HepG2 (cell line): ENCODE measurements around the gene ERC1. TPM values are rescaled to one million over a fixed set of nuclear protein-coding genes. Genes with fewer than 3 reads are reported as not detected.

Experiments used
- ATAC-seq: fragments of 200-7000 bp; cut with Tn5 transposase; 3 replicates; pipeline ENCODE4 v1.9.1; 2020; ENCODE audit warnings: mild to moderate bottlenecking, moderate library complexity
- BruUV-seq: library from RNA; stranded (reverse); fragments of 400-500 nt; replicated peaks from 2 replicates; lab custom pipeline; 2021; lab: Mats Ljungman, UMichigan
- CTCF ChIA-PET: fragments of 300-600 bp; formaldehyde crosslinking; extraction: SDS; loops from one replicate; lab custom pipeline; 2021; ENCODE audit warnings: low total read pairs, inconsistent platforms, low intra/inter-chr PET ratio; lab: Yijun Ruan, JAX
- POLR2A ChIA-PET: fragments of 350-600 bp; sonication (Branson Sonifier 250); formaldehyde crosslinking; loops from one replicate; lab custom pipeline; 2020; ENCODE audit warnings: antibody characterized with exemption, inconsistent platforms; lab: Yijun Ruan, JAX
- DNase-seq: peaks from one replicate; pipeline ENCODE4 v3.0.0-alpha.2; 2015; ENCODE audit warnings: low spot score
- FAIRE-seq: peaks from 3 replicates; lab custom pipeline; 2011; peaks lifted over from hg19 to GRCh38; lab: Jason Lieb, UNC
- H2AFZ ChIP-seq: one replicate; pipeline ENCODE4 v1.6.1; 2011; ENCODE audit warnings: low read length, inconsistent platforms
- H3K27ac ChIP-seq: fragments of 300-600 bp; 3 replicates; pipeline ENCODE4 v1.8.0; 2011; ENCODE audit warnings: mixed run types, mild to moderate bottlenecking, mixed read lengths, low read length, inconsistent platforms; ENCODE audit not compliant: insufficient read depth; ENCODE audit errors: extremely low read length
- H3K27me3 ChIP-seq, 2 experiments: fragments of 200-600 bp in 1 of 2; 2 replicates in 1 of 2; 3 replicates in 1 of 2; pipeline versions ENCODE4 v1.6.0 to v1.8.0; 2011; ENCODE audit warnings: low read length in 2 of 2, mild to moderate bottlenecking in 2 of 2, moderate library complexity in 2 of 2, inconsistent platforms in 1 of 2; ENCODE audit not compliant: insufficient read depth in 2 of 2, control insufficient read depth in 1 of 2
- H3K36me3 ChIP-seq, 2 experiments: fragments of 200-600 bp in 1 of 2; replicated peaks in 1 of 2; 2 replicates in 1 of 2; 3 replicates in 1 of 2; pipeline versions ENCODE4 v1.5.1 to v1.8.0; 2011; ENCODE audit warnings: low read length in 2 of 2, inconsistent platforms in 1 of 2; ENCODE audit not compliant: insufficient read depth in 2 of 2, control insufficient read depth in 1 of 2
- H3K4me1 ChIP-seq: 2 replicates; pipeline ENCODE4 v1.5.1; 2012; ENCODE audit warnings: low read length, inconsistent platforms; ENCODE audit not compliant: insufficient read depth
- H3K4me2 ChIP-seq: 2 replicates; pipeline ENCODE4 v1.6.0; 2011; ENCODE audit warnings: low read depth, low read length, inconsistent platforms
- H3K4me3 ChIP-seq, 3 experiments: fragments of 200-600 bp in 1 of 3; sonication (generic), shearing (Covaris generic) in 1 of 3; replicated peaks in 1 of 3; 2 replicates each; pipeline ENCODE4 v1.5.1; 2011 to 2016; ENCODE audit warnings: low read length in 3 of 3, inconsistent platforms in 2 of 3, low read depth in 2 of 3, mild to moderate bottlenecking in 2 of 3, control low read depth in 1 of 3, mixed read lengths in 1 of 3; ENCODE audit not compliant: insufficient read depth in 1 of 3
- H3K79me2 ChIP-seq: one replicate; pipeline ENCODE4 v1.6.1; 2011; ENCODE audit warnings: low read length, inconsistent platforms; ENCODE audit not compliant: insufficient read depth
- H3K9ac ChIP-seq: 2 replicates; pipeline ENCODE4 v1.6.0; 2011; ENCODE audit warnings: mild to moderate bottlenecking, low read depth, low read length, inconsistent platforms; ENCODE audit not compliant: insufficient read depth
- H3K9me3 ChIP-seq: 2 replicates; pipeline ENCODE4 v1.5.1; 2012; ENCODE audit warnings: mild to moderate bottlenecking, low read length
- H4K20me1 ChIP-seq: 2 replicates; pipeline ENCODE4 v1.6.0; 2011; ENCODE audit warnings: inconsistent platforms, mild to moderate bottlenecking, low read length, moderate library complexity; ENCODE audit not compliant: insufficient read depth
- HOMEZ ChIP-seq: IDR thresholded peaks from 2 replicates; pipeline ENCODE4 v1.6.1; 2016; ENCODE audit warnings: low read depth
- WGBS: methylation state at CpG from one replicate; pipeline ENCODE4 v1.1.6; 2017; ENCODE audit warnings: low lambda C conversion rate; 5-methylcytosine and 5-hydroxymethylcytosine counted together
- in situ Hi-C: cut with HindIII; loops from 2 replicates; pipeline ENCODE4 v1.10.0; 2017; ENCODE audit warnings: low pct_unique_long_range_greater_than_20kb; ENCODE audit not compliant: extremely low pct_ligation_motif_present
- intact Hi-C: fragments of 100-400 bp; cut with micrococcal nuclease; formaldehyde crosslinking; loops from one replicate; pipeline ENCODE4 v1.10.0; 2022; ENCODE audit not compliant: unreplicated experiment
- polyA plus RNA-seq, 8 experiments: library from polyadenylated mRNA; depleted of rRNA in 3 of 8; stranded (reverse) in 7 of 8; unstranded in 1 of 8; fragments of >200 nt; fragmentation: Illumina TruSeq in 4 of 8; extraction: Trizol in 4 of 8; gene quantifications; 2 replicates each; pipeline versions ENCODE4 v1.2.1 to v1.2.3, GENCODE V29; 2011 to 2016; ENCODE audit warnings: low read depth in 4 of 8, missing spikeins in 1 of 8, mixed read lengths in 1 of 8; ENCODE audit not compliant: insufficient read depth in 1 of 8
- total RNA-seq, 5 experiments: library from RNA; depleted of rRNA; stranded (reverse); fragments of >200 nt; fragmentation: Illumina TruSeq; extraction: Trizol; gene quantifications; 2 replicates each; pipeline ENCODE4 v1.2.3, GENCODE V29; 2016; ENCODE audit warnings: low read depth in 1 of 5
- TF ChIP-seq, protein P1 (sequence below): sonication (generic); formaldehyde crosslinking; IDR thresholded peaks from 2 replicates; pipeline ENCODE4 v1.5.0; 2020; ENCODE audit warnings: mild to moderate bottlenecking, missing genetic modification reagents, borderline replicate concordance

ERC1 gene
- total and polyA plus RNA-seq, 2 of the 13 experiments (the other 11 are each of a cell fraction or from before 2014, with no cell fraction given): 6.1 to 12.4 TPM

GRCh38 chr12:944211-944610 is 46.8 kb upstream of the ERC1 start:
- BruUV-seq: no TSS peak
- intact Hi-C loops (no loop called here), in situ Hi-C loops (no loop called here)
- Histone ChIP-seq H3K4me1 (peaks cover 39% of the 10 kb centered on the region), H3K27ac (no peak overlapping the region), H3K4me2 (no peak overlapping the region), H4K20me1 (no peaks in the 10 kb centered on the region), H3K79me2 (peaks cover 52% of the 10 kb centered on the region), H3K27me3 (no peaks in the 10 kb centered on the region; a peak in 1 of 5 replicates), H3K9me3 (no peaks in the 10 kb centered on the region), H3K9ac (no peak overlapping the region), H3K36me3 (peaks cover 0 to 11% of the 10 kb centered on the region in 2 experiments; a peak in 2 of 5 replicates), H2AFZ (no peak overlapping the region), H3K4me3 (no peak overlapping the region)
- WGBS: 92% methylated on average over 7 of the region's 7 CpGs
- no peak for FAIRE-seq
- TF ChIP-seq, protein P1, sequence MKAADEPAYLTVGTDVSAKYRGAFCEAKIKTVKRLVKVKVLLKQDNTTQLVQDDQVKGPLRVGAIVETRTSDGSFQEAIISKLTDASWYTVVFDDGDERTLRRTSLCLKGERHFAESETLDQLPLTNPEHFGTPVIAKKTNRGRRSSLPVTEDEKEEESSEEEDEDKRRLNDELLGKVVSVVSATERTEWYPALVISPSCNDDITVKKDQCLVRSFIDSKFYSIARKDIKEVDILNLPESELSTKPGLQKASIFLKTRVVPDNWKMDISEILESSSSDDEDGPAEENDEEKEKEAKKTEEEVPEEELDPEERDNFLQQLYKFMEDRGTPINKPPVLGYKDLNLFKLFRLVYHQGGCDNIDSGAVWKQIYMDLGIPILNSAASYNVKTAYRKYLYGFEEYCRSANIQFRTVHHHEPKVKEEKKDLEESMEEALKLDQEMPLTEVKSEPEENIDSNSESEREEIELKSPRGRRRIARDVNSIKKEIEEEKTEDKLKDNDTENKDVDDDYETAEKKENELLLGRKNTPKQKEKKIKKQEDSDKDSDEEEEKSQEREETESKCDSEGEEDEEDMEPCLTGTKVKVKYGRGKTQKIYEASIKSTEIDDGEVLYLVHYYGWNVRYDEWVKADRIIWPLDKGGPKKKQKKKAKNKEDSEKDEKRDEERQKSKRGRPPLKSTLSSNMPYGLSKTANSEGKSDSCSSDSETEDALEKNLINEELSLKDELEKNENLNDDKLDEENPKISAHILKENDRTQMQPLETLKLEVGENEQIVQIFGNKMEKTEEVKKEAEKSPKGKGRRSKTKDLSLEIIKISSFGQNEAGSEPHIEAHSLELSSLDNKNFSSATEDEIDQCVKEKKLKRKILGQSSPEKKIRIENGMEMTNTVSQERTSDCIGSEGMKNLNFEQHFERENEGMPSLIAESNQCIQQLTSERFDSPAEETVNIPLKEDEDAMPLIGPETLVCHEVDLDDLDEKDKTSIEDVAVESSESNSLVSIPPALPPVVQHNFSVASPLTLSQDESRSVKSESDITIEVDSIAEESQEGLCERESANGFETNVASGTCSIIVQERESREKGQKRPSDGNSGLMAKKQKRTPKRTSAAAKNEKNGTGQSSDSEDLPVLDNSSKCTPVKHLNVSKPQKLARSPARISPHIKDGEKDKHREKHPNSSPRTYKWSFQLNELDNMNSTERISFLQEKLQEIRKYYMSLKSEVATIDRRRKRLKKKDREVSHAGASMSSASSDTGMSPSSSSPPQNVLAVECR: no peak
- peak; percentile 26; the same call in 1 of the 2 replicates for TF ChIP-seq HOMEZ (CRISPR knock-in tag)
- no peak for ATAC-seq
- ChIA-PET CTCF (no interaction called here), POLR2A (no interaction called here)
- no peak for DNase-seq
